HG03025 (cell line): ENCODE data around the gene CDC6.
"Not testable (repeated sequence)": the region's sequence is repeated elsewhere in the genome, so short reads cannot be mapped to it uniquely, and the experiment has no call there.

Source experiments
- ATAC-seq: cut with Tn5 transposase; IDR thresholded peaks from one replicate; pipeline ENCODE4 v1.9.1; 2021; ENCODE audit warnings: mild to moderate bottlenecking, moderate library complexity; ENCODE audit not compliant: unreplicated experiment, low FRiP score

The CDC6 gene

DNA sequence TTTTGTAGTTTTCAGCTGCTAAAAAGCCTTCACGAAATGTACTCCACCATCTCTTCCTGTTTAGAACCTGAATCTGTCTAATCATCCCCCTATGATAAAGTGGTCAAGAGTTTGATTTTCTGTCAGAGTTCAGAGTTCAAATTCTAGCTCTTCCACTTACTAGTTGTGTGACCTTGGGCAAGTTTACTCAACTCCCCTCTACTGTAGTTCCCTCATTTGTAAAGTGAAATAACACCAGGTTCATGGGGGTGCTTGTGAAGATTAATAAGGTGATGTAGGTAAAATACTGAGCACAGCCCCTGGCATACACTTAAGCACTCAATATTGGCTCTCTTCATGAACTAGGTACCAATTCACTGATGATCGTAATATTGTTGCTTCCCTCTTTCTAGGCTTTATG is 1.2 kb upstream of the CDC6 start:
- ATAC-seq: no peak

DNA sequence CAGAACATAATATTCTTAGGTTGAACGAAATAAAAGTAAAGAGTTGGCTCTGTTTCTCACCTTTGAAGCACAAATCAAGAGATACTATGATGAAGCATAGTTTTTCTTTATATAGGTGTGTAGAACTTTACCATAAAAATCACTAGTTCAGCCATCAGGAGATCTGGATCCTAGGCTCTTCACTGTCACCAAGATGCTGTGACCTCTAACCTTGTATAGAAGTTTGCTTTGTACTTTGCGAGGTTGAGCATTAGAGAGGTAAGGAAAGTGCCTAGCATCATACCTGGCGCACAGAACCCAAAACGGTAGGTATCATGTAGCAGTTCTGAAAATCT is 553 bp upstream of the CDC6 start:
- ATAC-seq: no peak

DNA sequence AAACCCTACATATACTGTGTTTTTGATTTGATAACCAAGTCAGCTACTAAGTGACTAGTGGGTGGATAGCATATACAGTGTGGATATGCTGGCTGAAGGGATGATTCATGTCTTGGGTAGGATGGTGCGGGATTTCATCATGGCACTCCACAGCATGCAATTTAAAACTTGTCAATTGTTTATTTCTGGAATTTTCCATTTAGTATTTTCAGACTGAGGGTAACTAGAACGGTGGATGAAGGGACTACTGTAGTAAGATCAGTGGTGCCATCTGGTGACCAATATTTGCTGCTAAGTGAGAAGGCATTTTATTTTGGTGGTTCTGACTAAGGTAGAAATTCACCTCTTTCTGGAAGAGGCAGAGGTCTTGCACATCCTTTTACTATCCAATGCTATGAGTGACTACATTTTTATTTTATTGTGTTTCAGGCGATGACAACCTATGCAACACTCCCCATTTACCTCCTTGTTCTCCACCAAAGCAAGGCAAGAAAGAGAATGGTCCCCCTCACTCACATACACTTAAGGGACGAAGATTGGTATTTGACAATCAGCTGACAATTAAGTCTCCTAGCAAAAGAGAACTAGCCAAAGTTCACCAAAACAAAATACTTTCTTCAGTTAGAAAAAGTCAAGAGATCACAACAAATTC is 3.1 kb downstream of the CDC6 start:
- no peak for ATAC-seq

DNA sequence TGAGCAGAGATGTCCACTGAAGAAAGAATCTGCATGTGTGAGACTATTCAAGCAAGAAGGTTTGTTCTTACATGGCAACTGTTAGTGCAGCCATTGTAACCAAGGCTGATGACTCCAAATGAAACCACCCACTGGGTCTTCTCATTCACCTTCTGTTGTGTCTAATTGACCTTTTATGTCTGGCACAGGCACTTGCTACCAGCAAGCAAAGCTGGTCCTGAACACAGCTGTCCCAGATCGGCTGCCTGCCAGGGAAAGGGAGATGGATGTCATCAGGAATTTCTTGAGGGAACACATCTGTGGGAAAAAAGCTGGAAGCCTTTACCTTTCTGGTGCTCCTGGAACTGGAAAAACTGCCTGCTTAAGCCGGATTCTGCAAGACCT is 3.6 kb downstream of the CDC6 start:
- ATAC-seq: no peak

DNA sequence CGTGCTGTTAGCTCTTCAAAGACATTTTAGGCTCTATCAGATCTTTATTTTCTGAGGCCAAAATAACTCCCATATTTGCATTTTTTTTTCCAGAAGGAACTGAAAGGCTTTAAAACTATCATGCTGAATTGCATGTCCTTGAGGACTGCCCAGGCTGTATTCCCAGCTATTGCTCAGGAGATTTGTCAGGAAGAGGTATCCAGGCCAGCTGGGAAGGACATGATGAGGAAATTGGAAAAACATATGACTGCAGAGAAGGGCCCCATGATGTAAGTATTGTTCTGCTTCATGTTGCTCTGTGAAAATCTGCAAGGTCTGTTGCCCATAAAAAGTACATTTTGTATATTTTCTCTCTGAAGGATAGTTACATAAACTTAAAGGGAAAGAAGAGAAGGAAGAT is 5.7 kb downstream of the CDC6 start:
- no peak for ATAC-seq

DNA sequence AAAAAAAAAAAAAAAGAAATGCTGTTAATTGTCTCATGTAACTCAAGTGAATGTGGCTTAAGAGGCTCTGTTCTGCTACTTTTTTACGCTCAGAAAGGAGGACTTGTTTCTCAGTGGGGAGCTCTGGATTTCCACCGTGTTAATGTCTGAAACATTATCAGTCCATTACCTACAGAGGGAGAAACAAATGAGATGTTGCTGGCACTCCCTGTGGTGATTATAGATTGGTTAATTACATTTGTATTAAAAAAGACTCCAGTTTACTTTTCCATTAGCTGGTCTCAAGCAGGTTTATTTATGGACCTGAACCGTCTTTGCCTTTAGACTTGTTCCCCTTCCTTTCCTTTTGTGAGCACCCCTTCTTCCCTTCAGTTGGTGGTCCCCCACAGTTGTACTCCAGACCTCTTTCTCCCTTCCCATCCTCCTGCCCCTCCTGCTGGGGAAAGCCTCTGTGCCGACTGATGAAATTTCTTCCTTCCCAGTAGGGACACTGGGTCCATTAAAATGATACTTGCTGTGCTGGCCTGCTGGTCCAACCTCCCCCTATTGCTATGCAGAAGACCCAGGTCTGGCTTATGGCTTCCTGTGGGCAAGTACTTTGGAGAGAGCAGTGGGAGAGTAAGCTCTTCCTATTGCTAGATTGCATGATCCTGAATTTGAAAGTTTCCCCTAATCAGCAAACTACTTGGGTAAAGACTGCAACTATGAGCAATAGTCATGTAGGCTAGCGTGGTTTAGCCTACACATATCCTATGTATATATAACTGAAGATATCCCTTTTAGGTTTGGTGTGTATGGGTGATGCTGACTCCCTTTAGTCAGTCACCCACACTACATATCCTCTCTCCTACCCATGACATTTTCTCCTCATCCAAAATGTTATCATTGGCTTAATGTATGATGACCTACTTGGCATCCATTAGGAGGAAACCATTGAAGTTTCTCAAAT is 8.1 kb downstream of the CDC6 start:
- ATAC-seq: no peak

DNA sequence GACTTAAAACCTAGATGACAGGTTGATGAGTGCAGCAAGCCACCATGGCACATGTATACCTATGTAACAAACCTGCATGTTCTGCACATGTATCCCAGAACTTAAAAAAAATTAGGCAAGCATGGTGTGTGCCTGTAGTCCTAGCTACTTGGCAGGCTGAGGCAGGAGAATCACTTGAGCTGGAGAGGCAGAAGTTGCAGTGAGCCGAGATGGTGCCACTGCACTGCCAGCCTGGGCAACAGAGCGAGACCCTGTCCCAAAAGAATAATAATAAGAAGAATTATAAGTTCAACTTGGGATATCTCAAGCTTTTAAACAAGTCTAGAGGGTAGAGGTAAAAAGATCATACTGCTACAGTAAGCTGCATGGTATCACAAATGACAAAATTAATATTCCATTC is 9.8 kb downstream of the CDC6 start:
- ATAC-seq: no peak

DNA sequence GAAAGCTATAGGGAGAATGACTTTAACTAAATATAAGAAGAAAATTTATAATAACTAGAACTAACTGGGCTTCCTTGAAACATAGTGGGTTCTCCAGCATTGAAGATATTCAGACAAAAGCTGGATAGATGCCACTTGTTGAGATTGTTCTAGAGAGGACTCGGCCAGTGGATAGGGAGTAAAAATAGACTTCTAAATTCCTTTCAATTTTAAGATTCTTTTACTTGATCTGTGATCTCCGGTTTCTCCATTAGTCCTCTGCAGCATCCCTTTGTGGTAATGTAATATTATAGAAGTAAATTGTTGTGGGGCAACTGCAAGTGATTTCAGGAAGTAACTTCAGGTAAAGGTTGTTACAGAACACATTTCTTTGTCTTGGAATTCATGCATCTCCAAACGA is 11.0 kb downstream of the CDC6 start:
- ATAC-seq: no peak

DNA sequence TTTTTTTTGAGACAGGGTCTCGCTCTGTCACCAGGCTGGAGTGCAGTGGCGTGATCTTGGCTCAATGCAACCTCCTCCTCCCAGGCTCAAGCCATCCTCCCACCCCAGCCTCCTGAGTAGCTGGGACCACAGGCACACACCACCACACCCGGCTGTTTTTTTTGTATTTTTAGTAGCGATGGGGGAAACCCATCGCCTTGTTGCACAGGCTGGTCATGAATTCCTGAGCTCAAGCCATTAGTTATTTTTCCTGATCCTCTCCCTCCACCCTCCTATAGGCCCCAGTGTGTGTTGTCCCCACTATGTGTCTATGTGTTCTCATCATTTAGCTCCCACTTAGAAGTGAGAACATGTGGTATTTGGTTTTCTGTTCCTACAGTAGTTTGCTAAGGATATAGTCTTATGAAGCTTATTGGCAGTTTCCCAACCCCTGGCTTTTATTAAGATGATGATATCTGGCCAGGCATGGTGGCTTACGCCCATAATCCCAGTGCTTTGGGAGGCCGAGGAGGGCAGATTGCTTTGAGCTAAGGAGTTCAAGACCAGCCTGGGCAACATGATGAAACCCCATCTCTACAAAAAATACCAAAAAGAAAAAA is 11.6 kb downstream of the CDC6 start:
- not testable (repeated sequence) for ATAC-seq

DNA sequence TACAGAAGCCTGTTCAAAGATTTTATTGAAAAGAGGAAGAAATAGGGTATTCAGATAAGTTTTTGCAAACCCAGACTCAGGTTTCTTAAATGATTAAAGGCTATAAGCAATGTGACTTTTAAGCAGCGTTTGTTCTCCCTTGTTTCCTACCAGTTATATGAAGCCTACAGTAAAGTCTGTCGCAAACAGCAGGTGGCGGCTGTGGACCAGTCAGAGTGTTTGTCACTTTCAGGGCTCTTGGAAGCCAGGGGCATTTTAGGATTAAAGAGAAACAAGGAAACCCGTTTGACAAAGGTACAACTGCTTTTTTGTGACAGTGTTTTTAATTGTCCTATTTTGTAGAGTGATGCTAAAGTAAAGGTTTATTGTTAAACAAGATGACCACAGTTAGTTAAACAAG is 13.6 kb downstream of the CDC6 start:
- ATAC-seq: no peak

DNA sequence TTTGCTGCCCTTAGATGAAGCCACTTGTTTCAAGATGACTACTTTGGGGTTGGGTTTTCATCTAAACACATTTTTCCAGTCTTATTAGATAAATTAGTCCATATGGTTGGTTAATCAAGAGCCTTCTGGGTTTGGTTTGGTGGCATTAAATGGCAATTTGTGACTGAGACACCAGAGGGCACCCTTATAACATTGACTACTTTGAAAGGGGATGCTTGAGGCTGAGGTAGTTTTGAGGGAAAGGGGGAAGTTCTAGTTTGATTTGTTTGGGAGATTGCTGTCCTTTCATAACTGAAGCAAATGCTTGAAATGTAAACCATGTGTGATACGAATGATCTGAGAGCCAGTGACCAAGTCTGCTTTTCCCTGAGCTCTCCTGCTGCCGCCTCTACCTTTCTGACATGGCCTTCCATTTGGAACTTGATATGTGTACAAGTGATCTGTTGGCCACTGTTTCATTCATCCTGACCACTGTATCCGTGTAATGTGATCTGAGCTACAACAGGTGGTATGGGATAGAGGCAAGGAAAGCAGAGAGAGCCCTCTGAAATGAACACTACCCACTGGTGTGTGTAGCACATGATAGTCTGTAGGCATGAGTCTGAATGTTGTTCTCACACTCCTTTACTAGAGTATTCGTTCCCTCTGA is 15.5 kb downstream of the CDC6 start:
- no peak for ATAC-seq

DNA sequence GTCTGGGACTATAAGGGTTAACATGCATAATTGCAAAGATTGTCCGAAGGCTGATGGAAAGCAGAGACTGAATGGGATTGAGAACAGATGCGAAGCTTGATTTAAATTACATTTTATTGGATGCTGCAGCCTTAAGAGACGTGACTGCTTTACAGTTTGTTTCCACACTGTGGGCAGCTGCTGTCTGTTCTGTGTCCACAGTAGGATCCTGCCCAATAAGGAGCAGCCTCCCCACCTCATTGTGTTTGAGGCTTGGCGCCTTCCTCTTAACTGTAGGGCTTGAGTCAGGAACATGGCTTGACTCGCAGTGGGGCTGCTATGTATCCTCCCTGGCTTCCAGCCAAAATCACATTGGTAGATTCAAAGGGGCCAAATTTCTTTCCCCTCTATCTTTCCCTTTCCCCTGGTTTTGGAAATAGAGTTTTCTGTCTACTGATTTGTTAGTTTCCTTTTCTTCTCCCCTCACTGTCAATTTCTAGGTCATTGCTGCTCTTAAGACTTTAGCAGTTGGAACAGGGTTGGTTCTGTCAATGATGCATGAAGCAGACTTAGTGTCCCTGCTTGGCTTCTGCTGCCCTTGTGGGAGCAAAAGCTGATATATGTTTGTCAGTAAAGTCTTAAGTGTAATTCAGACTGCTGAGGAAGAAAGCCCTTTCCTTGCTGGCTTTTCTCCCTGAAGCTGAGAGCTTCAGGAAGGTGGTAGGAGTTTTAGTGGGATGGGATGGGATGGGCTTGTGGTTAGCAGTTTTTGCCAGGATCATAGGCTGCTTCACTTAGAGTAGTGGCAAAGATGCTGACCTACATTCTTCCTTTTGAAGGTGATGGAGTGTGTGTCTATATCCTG is 16.3 kb downstream of the CDC6 start:
- no peak for ATAC-seq

DNA sequence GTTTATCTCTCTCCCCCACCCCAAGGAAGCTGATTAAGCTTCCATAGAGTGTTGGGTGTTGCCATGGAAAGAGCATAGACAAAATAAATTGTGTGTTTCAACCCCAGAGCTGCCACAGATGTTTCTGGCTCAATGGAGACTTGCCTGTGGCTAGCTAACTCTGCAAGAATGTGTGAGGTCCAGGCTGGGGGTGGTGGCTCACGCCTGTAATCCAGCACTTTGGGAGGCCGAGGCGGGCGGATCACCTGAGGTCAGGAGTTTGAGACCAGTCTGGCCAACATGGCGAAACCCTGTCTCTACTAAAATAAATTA is 16.8 kb downstream of the CDC6 start:
- not testable (repeated sequence) for ATAC-seq

DNA sequence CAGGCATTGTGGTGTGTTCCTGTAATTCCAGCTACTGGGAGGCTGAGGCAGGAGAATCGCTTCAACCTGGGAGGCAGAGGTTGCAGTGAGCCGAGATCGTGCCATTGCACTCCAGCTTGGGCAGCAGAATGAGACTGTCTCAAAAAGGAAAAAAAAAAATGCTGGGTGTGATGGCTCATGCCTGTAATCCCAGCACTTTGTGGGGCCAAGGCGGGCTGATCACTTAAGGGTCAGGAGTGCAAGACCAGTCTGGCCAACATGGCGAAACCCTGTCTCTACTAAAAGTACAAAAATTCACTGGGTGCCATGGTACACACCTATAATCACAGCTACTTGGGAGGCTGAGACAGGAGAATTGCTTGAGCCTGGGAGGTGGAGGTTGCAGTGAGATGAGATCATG is 17.2 kb downstream of the CDC6 start:
- not testable (repeated sequence) for ATAC-seq

DNA sequence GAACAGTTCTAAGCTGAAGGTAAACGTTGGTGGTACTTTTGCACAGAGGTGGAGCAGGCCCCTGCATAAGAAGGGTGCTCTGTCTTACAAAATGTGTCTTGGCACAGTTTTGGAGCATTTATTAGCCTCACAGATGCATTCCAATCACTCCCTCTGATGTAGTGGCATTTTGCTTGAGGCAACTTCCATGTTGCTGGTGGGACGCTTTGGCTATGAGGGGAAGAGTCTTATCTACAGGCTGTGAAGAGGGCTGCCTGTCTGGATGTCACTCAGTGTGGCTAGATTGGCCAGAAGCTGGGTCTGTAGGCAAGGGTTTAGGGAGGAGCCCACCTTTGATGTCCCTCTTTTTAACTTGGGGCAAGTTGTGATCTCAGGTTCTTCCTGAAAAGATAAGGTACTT is 18.7 kb downstream of the CDC6 start:
- no peak for ATAC-seq

DNA sequence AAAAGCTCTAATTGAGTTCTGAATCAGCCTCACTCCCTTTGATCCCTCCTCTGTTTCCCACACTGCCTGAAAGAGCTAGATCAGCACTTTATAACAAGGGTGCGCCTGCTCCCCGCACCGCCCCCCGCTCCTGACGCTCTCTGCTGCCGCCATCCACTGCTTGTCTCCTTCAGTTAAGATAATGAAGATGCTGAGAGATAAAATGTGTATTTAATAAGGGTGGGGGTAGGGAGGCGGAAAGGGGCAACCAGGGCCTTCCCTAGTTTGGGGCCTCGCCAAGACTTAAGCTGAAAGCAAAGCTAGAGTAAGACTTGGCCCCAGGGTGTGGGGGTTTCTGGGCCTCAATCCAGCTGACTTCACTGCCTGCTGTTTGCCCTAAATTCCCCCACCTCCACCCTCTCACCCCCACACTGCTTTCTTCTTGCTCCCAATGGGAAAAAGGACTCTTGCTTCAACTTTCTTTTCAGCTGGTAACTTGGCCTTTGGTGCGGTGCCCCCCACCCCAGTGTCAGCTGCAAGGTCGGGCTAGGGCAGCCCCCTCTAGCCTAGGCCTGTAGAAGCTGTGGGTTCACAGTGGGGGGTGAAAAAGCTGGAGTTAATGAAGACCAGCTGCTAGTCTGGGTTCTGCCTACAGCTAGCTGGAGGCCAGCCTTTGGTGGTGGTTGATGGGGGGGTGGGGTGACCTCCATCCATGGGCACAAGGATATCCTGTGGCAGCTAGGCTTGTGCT is 19.5 kb downstream of the CDC6 start:
- ATAC-seq: no peak

DNA sequence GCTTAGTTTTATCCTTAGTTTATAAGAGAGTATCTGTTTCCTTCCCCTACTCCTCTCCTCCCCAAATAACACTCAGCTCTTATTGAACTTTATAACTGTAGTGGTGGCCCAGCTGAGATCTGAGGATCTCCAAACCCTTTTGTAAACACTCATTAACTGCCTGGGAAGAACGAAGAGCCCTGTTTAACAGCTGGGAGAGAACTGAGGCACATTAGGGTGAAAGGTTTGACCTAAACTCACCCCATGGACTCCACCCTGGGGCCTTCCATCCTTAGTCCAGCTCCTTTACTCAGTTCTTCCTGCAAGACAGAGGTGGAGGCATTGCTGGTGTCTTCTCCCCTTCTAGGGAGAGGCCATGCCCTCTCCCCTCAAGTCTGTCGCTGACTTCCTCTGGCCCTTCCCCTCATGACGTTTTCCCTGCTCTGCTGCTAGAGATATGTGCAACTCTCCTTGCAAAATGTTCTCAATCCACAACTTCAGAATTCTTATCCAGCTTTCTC is 20.1 kb downstream of the CDC6 start:
- no peak for ATAC-seq

DNA sequence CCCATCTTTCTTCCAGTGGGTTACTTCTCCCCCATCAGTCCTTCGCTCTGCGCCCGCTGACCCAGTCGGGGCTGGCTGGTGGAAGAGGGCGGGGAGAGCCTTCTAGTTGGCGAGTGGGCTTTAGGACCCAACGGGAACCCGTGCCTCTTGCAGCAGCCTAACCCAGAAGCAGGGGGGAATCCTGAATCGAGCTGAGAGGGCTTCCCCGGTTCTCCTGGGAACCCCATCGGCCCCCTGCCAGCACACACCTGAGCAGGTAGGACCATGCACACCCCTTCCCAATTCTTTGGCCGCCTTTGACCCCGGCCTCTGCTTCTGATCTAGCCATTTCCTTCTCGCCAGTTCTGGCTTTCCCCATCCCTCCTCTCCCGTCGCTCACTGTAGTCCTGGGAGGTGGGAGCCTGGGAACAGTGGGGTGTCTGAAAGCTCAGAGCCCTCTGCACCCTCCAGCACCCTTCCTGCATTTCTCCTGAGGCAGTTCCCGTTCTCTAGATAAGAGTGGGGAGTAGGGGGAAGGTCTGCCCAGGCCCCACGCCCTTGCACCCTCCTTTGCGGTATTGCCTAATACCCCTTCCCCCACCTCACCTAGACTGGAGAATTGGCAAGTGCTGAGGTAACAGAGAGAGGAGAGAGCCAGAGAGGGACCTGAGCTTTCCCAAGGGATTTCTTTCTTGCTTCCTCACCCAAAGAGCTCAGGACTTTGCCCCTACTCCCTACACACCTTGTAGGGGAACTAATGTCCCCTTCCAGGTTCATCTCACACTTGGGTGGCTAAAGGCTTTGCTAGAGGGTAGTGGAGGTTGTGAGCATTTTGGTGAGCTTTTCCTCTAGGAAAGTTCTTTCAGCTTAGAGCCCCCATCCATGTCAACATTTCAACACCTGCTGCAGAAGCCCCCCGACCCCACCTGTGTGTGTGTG is 21.6 kb downstream of the CDC6 start, which contains the start of gene RARA:
RARA (plus strand) TSS at position 150 of the 918 bp plus-strand sequence. CDS start 22,039 bp downstream, outside the sequence.
- no peak for ATAC-seq
